T1000 (cell line): ENCODE measurements around the gene MRGPRD.
"Not testable (repeated sequence)": the region's sequence is repeated elsewhere in the genome, so short reads cannot be mapped to it uniquely, and the experiment has no call there.

Source experiments
- DNase-seq: peaks from one replicate; lab custom pipeline; 2025; ENCODE audit warnings: mixed read lengths; lab: John Stamatoyannopoulos, UW

Gene MRGPRD

DNA sequence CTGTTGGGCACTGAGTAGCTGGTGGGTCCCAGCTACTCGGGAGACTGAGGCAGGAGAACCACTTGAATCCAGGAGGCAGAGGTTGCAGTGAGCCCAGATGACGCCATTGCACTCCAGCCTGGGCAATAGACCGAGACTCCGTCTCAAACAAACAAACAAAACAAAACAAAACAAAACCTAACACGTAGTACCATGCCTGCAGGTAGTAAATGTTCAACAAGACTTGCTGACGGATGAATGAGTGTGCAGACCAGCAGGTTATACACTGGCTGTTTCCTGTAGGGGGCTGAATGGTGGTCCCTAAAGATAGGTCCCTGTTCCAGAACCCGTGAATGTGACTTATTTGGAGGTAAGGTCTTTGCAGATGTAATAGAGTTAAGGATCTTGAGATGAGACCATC lies 12.8 kb upstream of the MRGPRD start:
- DNase-seq: no peak

DNA sequence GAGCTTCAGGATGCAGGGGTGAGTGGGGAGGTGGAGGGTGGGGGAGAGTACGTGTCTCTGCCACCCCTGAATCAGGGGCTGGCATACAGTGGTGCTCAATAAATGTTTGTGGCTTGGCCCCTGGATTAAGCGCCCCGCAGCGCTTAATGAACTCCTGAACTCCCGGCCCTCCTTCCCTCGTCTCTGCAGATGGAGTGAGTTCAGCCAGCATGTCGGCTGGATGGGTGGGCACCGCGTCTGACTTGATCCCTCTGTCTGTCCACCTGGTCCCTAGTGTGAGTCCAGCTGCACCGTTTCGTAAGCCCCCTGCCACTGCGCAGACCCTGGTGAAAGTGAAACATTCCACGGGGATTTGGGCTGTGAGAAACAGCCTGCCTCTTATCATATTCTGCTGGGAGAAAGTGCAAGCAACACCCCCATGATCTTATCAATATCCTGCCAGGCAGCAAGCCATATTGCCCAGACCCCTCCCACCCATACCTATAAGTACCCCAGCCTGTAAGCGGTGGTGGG lies 12.0 kb upstream of the MRGPRD start:
- no peak for DNase-seq

DNA sequence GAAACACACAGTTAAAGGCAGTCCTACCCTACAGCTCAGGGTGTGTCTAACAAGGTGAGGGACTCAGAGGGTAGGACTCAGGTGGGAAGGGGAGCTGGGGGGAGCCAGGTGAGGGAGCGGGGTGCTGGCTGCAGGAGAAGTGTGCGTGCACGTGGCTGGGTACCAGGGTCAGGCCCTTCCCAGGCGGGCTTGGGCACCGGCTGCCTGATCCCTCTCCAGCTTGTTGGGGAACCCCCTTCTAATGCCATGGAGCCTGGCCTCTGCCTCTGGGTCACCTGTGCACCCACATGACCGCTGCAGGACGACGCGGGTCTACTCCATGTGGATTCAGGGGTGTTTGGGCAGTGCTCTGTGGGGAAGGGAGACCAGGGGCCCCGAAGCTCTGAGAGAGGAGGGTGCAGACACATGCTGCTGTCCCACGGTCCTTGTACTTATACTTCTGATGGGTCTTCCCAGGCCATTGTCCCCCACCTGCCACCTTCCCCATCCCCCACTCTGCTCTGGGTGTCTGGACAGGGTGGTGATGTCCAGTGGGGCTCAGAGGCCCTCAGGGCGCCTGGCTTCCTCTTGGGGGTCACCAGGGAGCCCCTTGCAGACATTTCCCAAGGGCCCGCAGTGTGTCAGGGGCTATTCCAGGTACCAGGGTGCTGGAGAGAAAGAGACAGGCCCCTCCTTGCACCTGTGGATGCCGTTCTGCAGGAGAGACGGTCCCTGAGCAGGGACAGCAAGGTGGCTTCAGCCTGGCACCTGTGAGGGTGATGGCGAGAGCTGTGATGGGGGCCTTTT lies 10.4 kb upstream of the MRGPRD start:
- no peak for DNase-seq

DNA sequence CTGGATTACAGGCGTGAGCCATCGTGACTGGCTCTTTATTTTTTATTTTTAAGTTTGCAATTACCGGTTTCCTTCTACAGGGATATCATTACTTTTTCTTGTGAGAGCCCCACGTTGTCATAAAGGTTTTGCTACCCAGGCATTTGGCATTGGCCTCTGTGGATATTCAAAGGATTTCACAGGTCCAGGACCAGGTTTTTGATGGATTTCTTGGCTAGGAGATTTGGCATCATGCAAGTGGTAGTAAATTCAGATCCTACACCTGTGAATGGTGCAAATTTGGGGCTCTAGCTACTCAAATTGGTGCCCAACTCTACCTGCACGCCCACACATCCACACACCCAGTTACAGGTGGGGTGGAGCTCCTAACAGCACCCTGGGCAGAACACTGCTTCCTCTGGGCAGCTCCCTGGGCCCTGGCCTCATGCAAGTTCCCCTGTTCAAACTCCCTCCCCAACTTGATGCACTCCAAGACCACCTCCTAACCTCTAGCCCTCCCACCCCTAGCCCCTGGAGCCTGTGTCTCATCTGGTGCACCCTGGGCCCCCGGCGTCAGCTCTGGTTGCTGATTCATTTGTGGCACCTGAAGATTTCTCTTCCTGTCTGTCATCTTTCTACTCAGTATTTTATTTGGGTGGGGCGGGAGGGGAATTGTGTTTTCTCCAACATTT lies 9.3 kb upstream of the MRGPRD start:
- no peak for DNase-seq

DNA sequence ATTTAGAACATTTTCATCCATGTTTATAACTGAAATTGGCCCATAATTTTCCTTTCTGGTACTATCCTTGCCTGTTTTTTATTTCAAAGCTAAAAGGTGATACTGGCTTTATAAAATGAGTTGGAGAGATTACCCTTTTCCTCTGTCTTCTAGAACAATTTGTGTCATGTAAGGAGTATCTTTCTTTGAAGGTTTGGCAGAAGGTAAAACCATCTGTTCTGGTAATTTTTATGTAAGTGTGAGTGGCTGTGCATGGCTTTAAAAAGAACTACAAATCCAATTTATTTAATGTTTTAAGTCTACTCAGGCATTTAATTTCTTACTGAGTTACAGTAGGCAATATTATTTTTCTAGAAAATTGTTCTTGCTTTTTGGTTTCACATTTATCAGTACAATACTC lies 7.7 kb upstream of the MRGPRD start:
- DNase-seq: no peak

GRCh38 chr11:68987211-68987610 lies 6.4 kb upstream of the MRGPRD start:
- DNase-seq: no peak

DNA sequence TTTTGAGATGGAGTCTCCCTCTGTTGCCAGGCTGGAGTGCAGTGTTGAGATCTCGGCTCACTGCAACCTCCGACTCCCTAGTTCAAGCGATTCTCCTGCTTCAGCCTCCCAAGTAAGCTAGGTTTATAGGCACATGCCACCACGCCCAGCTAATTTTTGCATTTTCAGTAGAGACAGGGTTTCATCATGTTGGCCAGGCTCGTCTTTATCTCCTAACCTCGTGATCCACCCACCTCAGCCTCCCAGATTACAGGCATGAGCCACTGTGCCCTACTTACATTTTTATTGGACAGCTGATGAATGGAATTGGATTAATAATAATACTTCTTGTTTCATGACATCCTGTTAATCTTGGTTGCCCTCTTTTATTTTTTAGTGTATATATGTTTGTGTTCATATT lies 3.0 kb upstream of the MRGPRD start:
- no peak for DNase-seq

DNA sequence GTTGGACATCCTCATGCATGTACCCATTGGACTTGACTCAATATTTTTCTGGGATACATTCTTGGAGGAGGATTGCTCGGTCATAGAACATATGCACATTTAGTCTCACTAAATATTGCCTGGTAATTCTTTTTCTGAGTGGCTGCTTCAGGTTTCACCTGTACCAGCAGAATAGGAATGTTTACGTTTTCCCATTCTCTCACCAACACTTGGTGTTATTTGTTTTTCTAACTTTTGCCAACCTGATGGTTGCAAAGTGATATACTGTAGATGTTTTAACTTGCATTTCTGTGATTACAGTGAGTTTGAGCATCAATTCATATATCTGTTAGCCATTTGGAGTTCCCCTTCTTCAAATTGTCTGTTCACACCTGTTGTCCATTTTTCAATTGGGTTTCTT lies 1.3 kb upstream of the MRGPRD start:
- DNase-seq: no peak

DNA sequence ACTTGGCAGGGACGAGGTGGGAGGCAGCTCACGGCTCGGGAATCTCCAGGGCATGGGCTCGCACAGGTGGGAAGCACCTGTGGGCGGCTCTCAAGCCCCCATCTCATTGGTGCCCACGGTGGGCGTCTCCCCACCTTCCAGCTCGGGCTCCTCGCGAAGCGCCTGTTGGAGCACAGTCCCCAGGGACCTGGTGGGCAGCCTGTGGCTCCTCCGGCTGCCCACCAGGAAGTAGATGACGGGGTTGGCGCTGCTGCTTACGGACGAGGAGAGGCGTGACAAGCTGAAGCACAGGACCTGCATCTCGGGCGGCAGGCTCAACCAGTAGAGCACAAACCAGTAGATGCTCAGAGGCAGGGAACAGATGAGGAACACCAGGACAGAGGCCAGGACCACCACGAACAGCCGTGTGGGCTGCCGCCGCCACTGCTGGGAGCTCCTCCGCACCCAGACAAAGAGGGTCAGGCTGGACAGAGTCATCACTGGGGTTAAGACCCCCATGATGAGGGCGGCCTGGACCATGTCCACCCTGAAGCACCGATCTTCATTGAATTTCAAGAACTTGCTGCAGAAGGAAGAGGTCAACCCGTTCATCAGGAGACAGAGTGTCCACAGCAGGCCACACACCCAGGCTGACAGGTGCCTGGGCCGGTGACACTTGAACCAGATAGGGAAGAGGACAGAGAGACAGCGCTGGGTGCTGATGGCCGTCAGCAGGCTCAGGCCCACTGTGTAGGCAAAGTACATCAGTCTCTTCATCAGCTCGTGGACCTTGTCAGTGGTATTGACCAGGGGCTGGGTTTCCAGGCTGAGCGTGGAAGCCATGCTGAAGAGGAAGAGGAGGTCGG lies 633 bp downstream of the MRGPRD start:
- no peak for DNase-seq

- no peak for DNase-seq
These were observed 1.7 kb downstream of the MRGPRD start for GRCh38 chr11:68978931-68979594.

GRCh38 chr11:68978626-68978930 lies 2.2 kb downstream of the MRGPRD start:
- DNase-seq: no peak

GRCh38 chr11:68977781-68978625 lies 2.8 kb downstream of the MRGPRD start:
- no peak for DNase-seq

DNA sequence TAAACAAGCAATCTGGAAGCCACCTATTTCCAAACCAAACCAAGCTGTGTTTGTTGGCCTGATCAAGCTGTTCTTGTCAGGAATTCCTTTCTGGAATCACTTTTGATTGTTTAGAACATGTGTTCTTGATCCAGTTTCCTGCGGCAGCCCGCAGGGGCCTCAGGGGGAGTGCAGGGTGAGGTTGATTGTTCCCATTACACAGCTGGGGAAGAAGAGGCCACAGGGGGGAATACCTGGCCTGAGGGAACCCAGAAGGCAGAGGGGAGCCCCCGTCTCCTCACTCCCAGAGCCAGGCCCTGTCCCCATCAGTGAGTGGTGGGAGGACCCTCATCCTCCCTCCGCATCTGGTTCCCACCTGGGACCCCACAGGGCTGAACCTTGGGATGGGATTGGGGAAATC lies 4.2 kb downstream of the MRGPRD start:
- no peak for DNase-seq

- DNase-seq: no peak
These were observed 4.7 kb downstream of the MRGPRD start for GRCh38 chr11:68976095-68976494.

GRCh38 chr11:68974421-68975194 lies 6.2 kb downstream of the MRGPRD start:
- DNase-seq: no peak

GRCh38 chr11:68973706-68974105 lies 7.1 kb downstream of the MRGPRD start:
- DNase-seq: not testable (repeated sequence)

GRCh38 chr11:68973219-68973618 lies 7.6 kb downstream of the MRGPRD start:
- no peak for DNase-seq

DNA sequence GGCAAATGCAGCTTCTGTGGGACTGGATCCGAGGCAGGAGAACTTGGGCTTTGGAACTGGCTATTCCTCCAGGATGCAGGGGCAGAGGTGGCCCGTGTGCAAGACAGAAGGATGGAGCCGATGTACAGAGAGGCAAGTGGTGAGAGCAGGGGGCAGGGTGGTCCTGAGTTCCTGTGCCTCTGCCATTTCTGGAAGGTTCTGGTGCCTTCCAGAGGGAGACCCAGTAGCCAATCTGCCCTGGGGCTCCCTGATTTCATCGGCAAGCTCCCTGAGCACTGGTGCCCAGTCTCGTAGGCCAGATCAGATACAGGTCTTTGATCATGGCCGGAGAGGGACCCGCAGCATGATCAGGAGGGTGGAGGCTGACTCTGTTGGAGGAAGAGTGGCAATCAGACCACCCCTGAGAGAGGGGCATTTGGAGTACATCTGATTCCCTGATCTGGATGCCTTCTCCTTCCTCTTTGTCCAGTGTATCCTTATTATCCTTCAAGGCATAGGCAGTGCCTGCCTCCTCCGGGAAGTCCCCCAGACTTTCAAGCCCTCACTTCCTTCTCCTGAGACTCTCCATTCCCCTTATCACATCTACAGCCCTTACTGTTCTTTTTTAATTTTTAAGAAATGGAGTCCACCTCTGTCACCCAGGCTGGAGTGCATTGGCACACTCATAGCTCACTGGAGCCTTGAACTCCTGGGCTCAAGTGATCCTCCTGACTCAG lies 9.7 kb downstream of the MRGPRD start:
- DNase-seq: no peak

- no peak for DNase-seq
These were observed 11.4 kb downstream of the MRGPRD start for GRCh38 chr11:68969386-68969785.
